K562 (cell line): Measurements from ENCODE around the gene PLCB4. TPM values are rescaled to one million over a fixed set of nuclear protein-coding genes. Genes with fewer than 3 reads are reported as not detected.

Experiments used
- CTBP1 ChIP-seq: fragments of 450-650 bp; IDR thresholded peaks from 2 replicates; pipeline ENCODE4 v1.6.1; 2016; ENCODE audit warnings: borderline replicate concordance
- EGR1 ChIP-seq: fragments of 450-650 bp; conservative IDR thresholded peaks from 2 replicates; pipeline ENCODE4 v1.6.1; 2017; ENCODE audit warnings: mild to moderate bottlenecking
- GTF2A2 ChIP-seq: IDR thresholded peaks from 2 replicates; pipeline ENCODE4 v1.6.1; 2016; ENCODE audit warnings: mild to moderate bottlenecking, missing genetic modification characterization, missing compliant biosample characterization
- MAFF ChIP-seq: IDR thresholded peaks from 2 replicates; pipeline ENCODE4 v1.6.1; 2012; ENCODE audit warnings: low read length, improper control_type of control experiment
- MAFK ChIP-seq: IDR thresholded peaks from 2 replicates; pipeline ENCODE4 v1.6.1; 2011; ENCODE audit warnings: low read length, improper control_type of control experiment
- MECOM ChIP-seq: fragments of 250-450 bp; sonication (Bioruptor Pico); IDR thresholded peaks from 2 replicates; pipeline ENCODE4 v1.8.0; 2022; ENCODE audit warnings: inconsistent platforms
- MYNN ChIP-seq, 2 experiments: sonication (generic); formaldehyde crosslinking in 1 of 2; IDR thresholded peaks; 2 replicates each; pipeline versions ENCODE4 v1.5.0 to v1.6.1; 2016 to 2020; ENCODE audit warnings: antibody characterized with exemption in 1 of 2, missing genetic modification reagents in 1 of 2
- NR2C2 ChIP-seq, 2 experiments: fragments of 200-800 bp in 1 of 2; sonication (Bioruptor generic) in 1 of 2; sonication (generic) in 1 of 2; formaldehyde crosslinking in 1 of 2; IDR thresholded peaks; 2 replicates each; pipeline versions ENCODE4 v1.6.1 to v1.8.0; 2016 to 2022; ENCODE audit warnings: mild to moderate bottlenecking in 1 of 2, missing compliant biosample characterization in 1 of 2, missing genetic modification characterization in 1 of 2, missing genetic modification reagents in 1 of 2
- OTX1 ChIP-seq: fragments of 450-650 bp; formaldehyde crosslinking; IDR thresholded peaks from 2 replicates; pipeline ENCODE4 v1.4.0; 2022; ENCODE audit warnings: mild to moderate bottlenecking
- PATZ1 ChIP-seq: fragments of 250-450 bp; sonication (Bioruptor Pico); IDR thresholded peaks from 2 replicates; pipeline ENCODE4 v1.5.0; 2020; ENCODE audit warnings: mild to moderate bottlenecking, borderline replicate concordance
- PHF8 ChIP-seq: fragments of 200-600 bp; sonication (generic); IDR thresholded peaks from 2 replicates; pipeline ENCODE4 v1.6.1; 2012; ENCODE audit warnings: mixed run types, mild to moderate bottlenecking, inconsistent platforms, low read length, moderate library complexity, borderline replicate concordance
- PYGO2 ChIP-seq: fragments of 450-650 bp; IDR thresholded peaks from 2 replicates; pipeline ENCODE4 v1.6.1; 2016; ENCODE audit warnings: mild to moderate bottlenecking, missing genetic modification characterization, moderate library complexity, missing compliant biosample characterization
- TCFL5 ChIP-seq: fragments of 250-450 bp; sonication (Bioruptor Pico); conservative IDR thresholded peaks from 2 replicates; pipeline ENCODE4 v1.6.1; 2021; ENCODE audit warnings: mild to moderate bottlenecking, moderate library complexity, matching md5 sums
- THRB ChIP-seq: fragments of 450-650 bp; formaldehyde crosslinking; conservative IDR thresholded peaks from 2 replicates; pipeline ENCODE4 v1.4.0; 2022; ENCODE audit warnings: mild to moderate bottlenecking, missing genetic modification characterization
- ZNF655 ChIP-seq: fragments of 250-450 bp; sonication (Bioruptor Pico); IDR thresholded peaks from 2 replicates; pipeline ENCODE4 v1.5.0; 2021
- ZNF717 ChIP-seq: fragments of 250-450 bp; sonication (Bioruptor Pico); IDR thresholded peaks from 2 replicates; pipeline ENCODE4 v1.5.0; 2021
- polyA plus RNA-seq, 8 experiments: library from polyadenylated mRNA; depleted of rRNA in 4 of 8; stranded (reverse) in 5 of 8; unstranded in 3 of 8; fragments of >200 nt; fragmentation: Nextera tagmentation in 2 of 8; fragmentation: Illumina TruSeq in 1 of 8; extraction: Ambion mirVana in 2 of 8; extraction: Trizol in 1 of 8; gene quantifications; 2 replicates each; pipeline versions ENCODE4 v1.2.1 to v1.2.3, GENCODE V29; 2011 to 2014; ENCODE audit warnings: inconsistent platforms in 1 of 8, missing spikeins in 1 of 8
- total RNA-seq, 7 experiments: library from RNA; depleted of rRNA in 6 of 7; stranded (reverse); fragments of >200 nt in 6 of 7; fragmentation: Illumina TruSeq in 2 of 7; extraction: Trizol in 2 of 7; gene quantifications; 2 replicates each; pipeline versions ENCODE4 v1.2.1 to v1.2.3, GENCODE V29; 2011 to 2021; ENCODE audit warnings: low replicate concordance in 1 of 7
- TF ChIP-seq, protein P1 (sequence below): fragments of 250-450 bp; sonication (Bioruptor Pico); IDR thresholded peaks from 2 replicates; pipeline ENCODE4 v1.5.0; 2021
- TF ChIP-seq, protein P2 (sequence below): fragments of 450-650 bp; IDR thresholded peaks from 2 replicates; pipeline ENCODE4 v1.7.1; 2018; ENCODE audit warnings: mild to moderate bottlenecking, low read depth; ENCODE audit not compliant: partially characterized antibody
- TF ChIP-seq, protein P3 (sequence below): fragments of 250-450 bp; sonication (Bioruptor Pico); IDR thresholded peaks from 2 replicates; pipeline ENCODE4 v1.8.0; 2021; ENCODE audit warnings: mild to moderate bottlenecking, moderate library complexity

The PLCB4 gene
- total and polyA plus RNA-seq, 9 of the 15 experiments (the other 6 are each of a cell fraction or from before 2014, with no cell fraction given): 0.20 to 2.9 (median 0.52) TPM

GRCh38 chr20:9025643-9026042, 43.2 kb upstream of the PLCB4 start (continued):
- TF ChIP-seq THRB: peak; percentile 83
- peak; percentile 82; the same call in 1 of the 2 replicates for TF ChIP-seq TCFL5
- TF ChIP-seq MECOM (CRISPR knock-in tag): peak; percentile 83
- TF ChIP-seq, protein P1, sequence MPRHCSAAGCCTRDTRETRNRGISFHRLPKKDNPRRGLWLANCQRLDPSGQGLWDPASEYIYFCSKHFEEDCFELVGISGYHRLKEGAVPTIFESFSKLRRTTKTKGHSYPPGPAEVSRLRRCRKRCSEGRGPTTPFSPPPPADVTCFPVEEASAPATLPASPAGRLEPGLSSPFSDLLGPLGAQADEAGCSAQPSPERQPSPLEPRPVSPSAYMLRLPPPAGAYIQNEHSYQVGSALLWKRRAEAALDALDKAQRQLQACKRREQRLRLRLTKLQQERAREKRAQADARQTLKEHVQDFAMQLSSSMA (CRISPR knock-in tag): no peak
- no peak for TF ChIP-seq ZNF655 (CRISPR knock-in tag)
- no peak for TF ChIP-seq EGR1
- TF ChIP-seq PYGO2 (tag): peak; percentile 82
- no peak for TF ChIP-seq PHF8
- TF ChIP-seq MAFK: peak; percentile 22; the same call in 1 of the 2 replicates
- peak; percentile 85 for TF ChIP-seq GTF2A2 (tag)
- no peak for TF ChIP-seq MYNN (IDR thresholded peaks at IDR 0.05)
- no peak for TF ChIP-seq MYNN (CRISPR knock-in tag; IDR thresholded peaks at IDR 0.05)
- peak; percentile 83 for TF ChIP-seq OTX1 (CRISPR knock-in tag)
- no peak for TF ChIP-seq NR2C2 (CRISPR knock-in tag; IDR thresholded peaks at IDR 0.05)
- TF ChIP-seq NR2C2 (tag; IDR thresholded peaks at IDR 0.05): 0 out of 2 replicates have a peak, but pooled peaks have one; percentile 28
- TF ChIP-seq, protein P2, sequence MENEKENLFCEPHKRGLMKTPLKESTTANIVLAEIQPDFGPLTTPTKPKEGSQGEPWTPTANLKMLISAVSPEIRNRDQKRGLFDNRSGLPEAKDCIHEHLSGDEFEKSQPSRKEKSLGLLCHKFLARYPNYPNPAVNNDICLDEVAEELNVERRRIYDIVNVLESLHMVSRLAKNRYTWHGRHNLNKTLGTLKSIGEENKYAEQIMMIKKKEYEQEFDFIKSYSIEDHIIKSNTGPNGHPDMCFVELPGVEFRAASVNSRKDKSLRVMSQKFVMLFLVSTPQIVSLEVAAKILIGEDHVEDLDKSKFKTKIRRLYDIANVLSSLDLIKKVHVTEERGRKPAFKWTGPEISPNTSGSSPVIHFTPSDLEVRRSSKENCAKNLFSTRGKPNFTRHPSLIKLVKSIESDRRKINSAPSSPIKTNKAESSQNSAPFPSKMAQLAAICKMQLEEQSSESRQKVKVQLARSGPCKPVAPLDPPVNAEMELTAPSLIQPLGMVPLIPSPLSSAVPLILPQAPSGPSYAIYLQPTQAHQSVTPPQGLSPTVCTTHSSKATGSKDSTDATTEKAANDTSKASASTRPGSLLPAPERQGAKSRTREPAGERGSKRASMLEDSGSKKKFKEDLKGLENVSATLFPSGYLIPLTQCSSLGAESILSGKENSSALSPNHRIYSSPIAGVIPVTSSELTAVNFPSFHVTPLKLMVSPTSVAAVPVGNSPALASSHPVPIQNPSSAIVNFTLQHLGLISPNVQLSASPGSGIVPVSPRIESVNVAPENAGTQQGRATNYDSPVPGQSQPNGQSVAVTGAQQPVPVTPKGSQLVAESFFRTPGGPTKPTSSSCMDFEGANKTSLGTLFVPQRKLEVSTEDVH: no peak
- peak; percentile 64; the same call in 1 of the 2 replicates for TF ChIP-seq PATZ1 (CRISPR knock-in tag)
- TF ChIP-seq MAFF: peak; percentile 27; the same call in 1 of the 2 replicates
- no peak for TF ChIP-seq ZNF717 (CRISPR knock-in tag)
- TF ChIP-seq CTBP1: no peak
- TF ChIP-seq, protein P3, sequence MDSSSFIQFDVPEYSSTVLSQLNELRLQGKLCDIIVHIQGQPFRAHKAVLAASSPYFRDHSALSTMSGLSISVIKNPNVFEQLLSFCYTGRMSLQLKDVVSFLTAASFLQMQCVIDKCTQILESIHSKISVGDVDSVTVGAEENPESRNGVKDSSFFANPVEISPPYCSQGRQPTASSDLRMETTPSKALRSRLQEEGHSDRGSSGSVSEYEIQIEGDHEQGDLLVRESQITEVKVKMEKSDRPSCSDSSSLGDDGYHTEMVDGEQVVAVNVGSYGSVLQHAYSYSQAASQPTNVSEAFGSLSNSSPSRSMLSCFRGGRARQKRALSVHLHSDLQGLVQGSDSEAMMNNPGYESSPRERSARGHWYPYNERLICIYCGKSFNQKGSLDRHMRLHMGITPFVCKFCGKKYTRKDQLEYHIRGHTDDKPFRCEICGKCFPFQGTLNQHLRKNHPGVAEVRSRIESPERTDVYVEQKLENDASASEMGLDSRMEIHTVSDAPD (CRISPR knock-in tag): peak; percentile 71; the same call in 1 of the 2 replicates
